Activated naive CD4-positive, alpha-beta T cell treated with anti-CD3 and anti-CD28 coated beads, Interleukin-2, amount 50 U/mL, for 24 hours (primary cell): Measurements from ENCODE around the gene ANKRD35.

Experiments
- H3K27ac Mint-ChIP-seq: one replicate; pipeline ENCODE4 v1.8.0; 2021; ENCODE audit warnings: mild to moderate bottlenecking, mixed read lengths
- H3K27me3 Mint-ChIP-seq: one replicate; pipeline ENCODE4 v1.8.0; 2021; ENCODE audit warnings: mixed read lengths
- H3K36me3 Mint-ChIP-seq: one replicate; pipeline ENCODE4 v1.8.0; 2021; ENCODE audit warnings: mixed read lengths
- H3K4me1 Mint-ChIP-seq: one replicate; pipeline ENCODE4 v1.8.0; 2021; ENCODE audit warnings: mixed read lengths
- H3K4me3 Mint-ChIP-seq: one replicate; pipeline ENCODE4 v1.8.0; 2021; ENCODE audit warnings: mild to moderate bottlenecking, mixed read lengths
- H3K9me3 Mint-ChIP-seq: one replicate; pipeline ENCODE4 v1.8.0; 2021; ENCODE audit warnings: mixed read lengths

The ANKRD35 gene

DNA sequence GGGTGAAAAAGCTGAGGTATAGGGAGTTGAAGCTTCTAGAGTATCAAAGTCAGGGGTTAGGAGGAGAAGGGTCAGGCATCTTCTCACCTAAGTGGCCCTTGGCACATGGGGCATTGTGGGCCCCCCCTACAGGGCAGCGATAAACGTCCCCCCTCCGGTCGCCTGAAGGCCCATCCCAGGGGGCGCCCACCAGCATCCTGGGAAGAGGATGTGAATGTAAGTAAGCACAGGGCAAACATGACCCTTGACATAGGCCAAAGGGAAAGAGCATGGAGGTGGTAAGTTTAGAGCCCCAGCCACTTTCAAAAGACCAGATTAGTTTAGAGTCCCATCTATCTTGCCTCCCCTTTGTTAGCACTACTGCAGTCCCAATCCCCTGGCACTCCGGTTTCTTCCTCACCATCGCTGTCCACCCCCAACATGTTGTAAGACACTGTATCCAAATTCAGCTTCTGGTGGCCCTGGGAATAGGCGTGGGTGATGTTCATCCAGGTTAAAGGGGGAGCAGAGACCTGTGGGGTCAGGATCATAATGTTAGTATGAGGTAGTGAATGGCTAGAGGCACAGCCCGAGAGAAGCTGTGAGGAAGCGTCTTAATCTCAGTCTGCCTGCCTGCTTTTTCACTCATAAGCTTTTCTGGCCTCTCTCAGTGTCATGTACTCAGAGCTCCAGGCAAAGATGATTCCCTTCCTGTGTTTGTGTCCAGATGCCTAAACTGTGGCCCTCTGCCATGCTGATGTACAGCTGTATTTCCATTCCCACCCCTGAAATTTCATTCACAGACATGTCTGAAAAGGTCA, 21.5 kb upstream of the ANKRD35 start:
- Mint-ChIP-seq H3K9me3 (no peaks in the 10 kb centered on the region), H3K27me3 (no peaks in the 10 kb centered on the region), H3K4me1 (peaks cover 6% of the 10 kb centered on the region), H3K27ac (no peak overlapping the region), H3K36me3 (peaks cover 7% of the 10 kb centered on the region), H3K4me3 (no peak overlapping the region)

DNA sequence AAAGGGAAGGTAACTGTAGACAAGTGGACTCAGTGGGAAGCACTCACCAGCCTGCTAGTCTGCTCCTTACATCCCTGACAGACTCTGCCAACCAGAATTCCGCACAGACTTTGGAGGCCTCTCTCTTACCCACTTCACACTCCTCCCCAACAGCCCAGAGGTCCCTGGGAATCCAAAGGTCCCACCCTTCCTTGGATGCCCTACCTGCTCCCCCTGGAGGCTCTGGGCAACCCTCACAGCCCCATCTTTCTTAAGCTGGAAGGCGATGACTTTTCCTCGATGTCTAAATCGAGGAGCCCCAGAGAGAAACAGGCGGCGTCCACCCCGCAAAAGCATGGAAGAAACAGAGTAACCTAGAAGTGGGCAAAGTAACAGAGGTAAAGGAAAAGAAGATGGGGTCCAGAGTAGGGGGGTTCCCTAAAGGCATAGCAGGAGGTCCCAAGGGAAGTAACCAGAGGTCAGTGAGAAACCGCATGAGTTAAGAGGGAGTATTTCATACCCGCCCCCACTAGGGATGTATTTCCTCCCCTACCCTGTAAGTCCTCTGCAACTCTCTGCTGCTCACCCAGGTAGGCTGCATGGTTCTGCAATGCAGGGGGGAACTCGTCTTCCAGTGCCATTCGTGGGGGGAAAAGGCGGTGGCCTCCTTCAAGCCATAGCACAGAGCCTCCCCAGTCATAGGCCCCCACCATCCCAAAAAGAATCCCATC, 15.8 kb upstream of the ANKRD35 start:
- Mint-ChIP-seq H3K27me3 (no peaks in the 10 kb centered on the region), H3K27ac (peak overlapping the region; percentile 43), H3K4me3 (no peak overlapping the region), H3K36me3 (peaks cover 8% of the 10 kb centered on the region), H3K9me3 (no peaks in the 10 kb centered on the region), H3K4me1 (no peaks in the 10 kb centered on the region)

DNA sequence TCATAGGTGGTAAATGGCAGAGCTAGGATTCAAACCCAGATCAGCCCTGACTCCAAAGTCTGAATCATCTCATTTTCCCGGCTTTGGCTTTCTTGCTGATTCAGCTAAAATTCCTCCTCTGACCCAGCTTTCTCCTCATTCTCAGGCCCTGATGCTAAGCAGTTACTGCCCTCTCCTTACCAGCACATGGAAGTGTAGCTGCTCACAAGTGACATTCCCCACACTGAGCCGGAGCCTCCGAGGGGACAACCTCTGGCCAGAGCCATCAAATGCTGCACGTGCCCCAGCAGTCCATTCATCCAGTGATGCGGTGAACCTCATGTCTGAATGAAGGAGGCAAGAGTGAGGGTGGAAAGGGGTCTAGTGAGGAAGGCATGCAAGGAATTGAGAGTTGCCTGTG, 13.1 kb upstream of the ANKRD35 start:
- Mint-ChIP-seq H3K9me3 (no peaks in the 10 kb centered on the region), H3K36me3 (peaks cover 5% of the 10 kb centered on the region), H3K27me3 (no peaks in the 10 kb centered on the region), H3K4me3 (no peak overlapping the region), H3K27ac (no peak overlapping the region), H3K4me1 (no peaks in the 10 kb centered on the region)

DNA sequence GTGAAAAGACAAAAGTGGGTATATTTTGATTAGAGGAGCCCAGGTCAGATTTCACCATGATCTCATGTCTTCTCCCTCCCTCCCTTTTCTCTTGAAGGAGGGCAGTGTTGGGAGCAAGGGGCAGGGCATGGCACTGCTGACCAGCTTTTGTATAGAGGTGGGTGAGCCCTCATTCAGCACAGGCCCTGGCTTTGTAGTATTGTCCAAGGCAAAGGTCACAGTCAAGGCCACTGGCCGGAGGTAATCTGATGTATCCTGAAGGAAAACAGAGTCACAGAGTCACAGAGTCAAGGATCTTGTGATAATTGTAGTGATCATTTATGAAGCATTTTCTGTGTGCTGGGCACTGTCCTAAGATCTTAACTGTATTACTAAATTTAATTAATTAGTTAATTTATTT, 12.3 kb upstream of the ANKRD35 start:
- Mint-ChIP-seq H3K4me1 (no peaks in the 10 kb centered on the region), H3K27me3 (no peaks in the 10 kb centered on the region), H3K9me3 (no peaks in the 10 kb centered on the region), H3K27ac (no peak overlapping the region), H3K4me3 (no peak overlapping the region), H3K36me3 (peaks cover 5% of the 10 kb centered on the region)

DNA sequence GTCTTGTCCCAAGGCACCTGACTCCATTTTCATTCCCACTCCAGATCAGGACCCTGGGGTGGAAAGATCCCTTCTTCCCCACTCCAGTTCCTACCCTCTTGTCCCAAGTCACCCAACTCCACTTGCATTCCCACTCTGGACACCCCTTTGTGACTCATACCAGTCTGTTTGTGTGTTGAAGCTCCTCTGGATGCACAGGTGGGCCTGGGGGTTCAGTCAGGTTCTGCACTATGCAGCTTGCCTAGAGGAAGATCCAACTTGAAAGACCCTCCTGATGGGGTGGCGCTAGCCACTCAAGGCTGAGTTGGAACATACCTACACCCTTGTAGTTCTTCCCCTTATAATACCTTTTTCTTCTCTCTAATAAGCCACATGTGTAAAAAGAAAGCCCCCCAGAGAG, 9.8 kb upstream of the ANKRD35 start:
- Mint-ChIP-seq H3K36me3 (peaks cover 3% of the 10 kb centered on the region), H3K9me3 (no peaks in the 10 kb centered on the region), H3K27me3 (no peaks in the 10 kb centered on the region), H3K4me1 (no peaks in the 10 kb centered on the region), H3K27ac (no peak overlapping the region), H3K4me3 (no peak overlapping the region)

DNA sequence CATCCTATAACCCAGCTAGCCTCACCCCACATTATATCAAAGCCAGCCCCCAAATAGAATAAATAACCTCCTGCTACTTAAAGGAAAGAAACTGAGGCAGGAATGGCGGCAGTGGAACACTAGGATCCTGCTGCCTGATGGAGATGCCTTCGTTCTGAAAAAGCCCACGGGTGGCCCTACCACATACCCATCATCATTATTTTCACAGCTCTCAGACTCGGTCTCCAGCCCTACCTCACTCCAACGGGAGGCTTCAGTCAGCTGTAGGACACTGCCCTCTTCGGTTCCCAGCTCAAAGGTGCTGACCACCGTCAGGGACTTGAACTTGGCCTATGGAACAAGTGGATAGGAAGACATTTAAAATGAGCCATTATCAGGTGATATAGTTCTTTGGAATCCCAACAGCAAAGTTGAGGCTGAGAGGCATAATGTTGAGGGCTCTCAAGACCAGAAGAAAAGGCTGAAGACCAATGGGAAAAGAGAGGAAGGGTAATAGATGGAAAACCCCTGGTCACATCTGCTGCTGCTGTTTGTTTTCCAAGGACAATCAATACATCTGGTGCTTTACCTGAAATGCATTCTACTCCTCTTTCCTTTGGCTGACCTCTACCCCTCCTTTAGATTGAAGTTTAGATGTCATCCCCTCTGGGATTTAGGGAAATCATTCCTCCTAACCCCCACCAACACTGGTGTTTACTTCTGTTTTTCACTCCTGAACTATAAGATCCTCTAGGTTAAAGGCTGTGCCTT, 7.8 kb upstream of the ANKRD35 start:
- H3K9me3 Mint-ChIP-seq = no peaks in the 10 kb centered on the region

DNA sequence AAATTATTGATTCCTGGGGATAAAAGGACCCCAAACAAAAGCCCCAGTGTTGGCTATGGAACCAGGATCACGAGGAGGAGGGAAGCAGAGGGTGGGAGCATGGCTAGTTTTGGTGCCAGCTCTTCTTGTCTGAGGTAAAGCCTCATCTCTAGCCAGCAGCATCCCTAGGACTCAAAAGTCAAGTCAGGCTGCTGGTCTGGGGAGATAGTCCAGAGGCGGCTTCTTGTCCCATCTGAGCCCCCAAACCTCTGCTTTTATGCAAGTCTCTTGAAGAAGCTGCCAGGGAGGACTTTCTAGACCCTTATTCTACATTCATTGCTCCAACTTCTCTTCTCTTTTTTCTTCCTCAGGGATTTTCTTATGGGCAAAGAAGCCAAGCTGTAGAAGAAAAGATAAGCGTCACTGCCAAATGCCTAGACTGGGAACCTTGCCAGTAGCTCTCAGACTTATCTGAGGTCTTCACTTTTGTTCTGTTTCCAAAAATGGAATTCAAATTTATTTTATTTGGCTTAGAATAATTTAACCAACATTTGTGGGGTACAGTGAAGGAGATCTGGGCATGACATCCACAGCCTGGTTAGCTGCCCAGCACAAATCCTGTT, 6.9 kb upstream of the ANKRD35 start:
- H3K4me3 Mint-ChIP-seq = no peak overlapping the region
- no peaks in the 10 kb centered on the region for H3K36me3 Mint-ChIP-seq
- H3K9me3 Mint-ChIP-seq = no peaks in the 10 kb centered on the region
- H3K27ac Mint-ChIP-seq = no peak overlapping the region
- H3K27me3 Mint-ChIP-seq = no peaks in the 10 kb centered on the region
- no peaks in the 10 kb centered on the region for H3K4me1 Mint-ChIP-seq

More for the DNA sequence above, 7.8 kb upstream of the ANKRD35 start:
- Mint-ChIP-seq H3K36me3 (peaks cover 3% of the 10 kb centered on the region), H3K4me3 (no peak overlapping the region), H3K4me1 (no peaks in the 10 kb centered on the region), H3K27me3 (no peaks in the 10 kb centered on the region), H3K27ac (no peak overlapping the region)

DNA sequence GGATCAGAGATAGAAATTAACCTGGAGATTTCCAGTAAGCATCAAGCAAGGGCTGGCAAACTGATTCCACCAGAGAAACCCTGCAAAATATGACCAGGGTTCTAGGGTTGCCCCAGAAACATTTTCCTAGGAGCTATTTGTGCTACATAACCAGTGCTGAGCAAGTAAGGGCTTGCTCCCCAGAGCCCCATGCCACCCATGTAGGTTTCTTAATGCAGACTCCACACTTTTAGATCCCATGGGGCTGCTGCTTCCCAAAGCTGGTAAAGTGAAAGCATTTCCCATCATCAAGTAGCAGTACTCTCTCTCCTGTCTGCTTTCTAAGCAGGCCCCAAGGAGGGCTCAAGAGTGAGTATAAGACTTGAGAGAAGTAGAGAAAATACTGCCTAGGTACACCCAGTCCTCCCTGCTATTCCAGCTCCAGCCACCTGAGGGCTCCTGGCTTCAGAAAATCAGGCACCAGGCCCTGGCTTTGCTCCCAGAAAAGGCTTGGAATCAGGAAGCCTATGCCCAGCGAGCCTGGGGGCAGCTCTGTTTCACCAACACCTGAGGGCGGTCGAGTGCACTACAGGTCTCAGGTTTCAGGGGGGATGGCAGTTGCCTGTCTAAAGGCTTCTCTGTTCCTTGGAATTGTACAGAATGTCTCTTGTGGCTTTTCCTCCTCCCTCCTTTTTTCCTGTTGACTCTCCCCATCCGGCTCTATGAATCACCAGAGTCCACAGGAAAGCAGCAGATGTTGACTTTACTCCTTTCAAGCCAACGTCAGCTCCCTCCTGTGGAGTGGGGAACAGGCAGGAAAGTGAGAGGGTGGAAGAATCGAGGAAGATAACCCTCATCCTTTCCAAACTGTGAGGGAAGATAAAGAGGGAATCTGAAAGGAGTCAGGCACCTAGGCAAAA, 6.2 kb upstream of the ANKRD35 start:
- Mint-ChIP-seq H3K27me3 (no peaks in the 10 kb centered on the region), H3K4me3 (no peak overlapping the region), H3K9me3 (no peaks in the 10 kb centered on the region), H3K27ac (no peak overlapping the region), H3K4me1 (peaks cover 2% of the 10 kb centered on the region), H3K36me3 (no peaks in the 10 kb centered on the region)

DNA sequence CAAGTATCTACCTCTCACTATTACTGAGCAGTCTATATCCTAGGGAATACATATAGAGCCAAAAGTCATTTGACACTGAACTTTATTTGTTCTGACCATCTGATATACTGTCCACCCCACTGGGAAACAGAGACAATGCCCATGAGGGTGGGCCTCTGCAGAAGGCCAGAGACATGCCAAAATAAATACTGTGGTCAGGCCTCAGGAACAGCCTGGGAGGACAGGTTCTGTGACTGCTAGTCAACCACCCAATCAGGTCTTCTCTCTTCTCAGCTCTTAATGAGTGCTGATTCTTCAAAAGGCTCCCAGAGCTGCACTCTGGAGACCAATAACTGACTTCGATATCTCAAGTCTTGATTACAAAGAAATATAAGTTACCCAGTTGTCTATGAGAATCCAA, 5.5 kb upstream of the ANKRD35 start:
- Mint-ChIP-seq H3K27me3 (no peaks in the 10 kb centered on the region), H3K27ac (no peak overlapping the region), H3K4me1 (peaks cover 3% of the 10 kb centered on the region), H3K9me3 (no peaks in the 10 kb centered on the region), H3K36me3 (no peaks in the 10 kb centered on the region), H3K4me3 (no peak overlapping the region)

DNA sequence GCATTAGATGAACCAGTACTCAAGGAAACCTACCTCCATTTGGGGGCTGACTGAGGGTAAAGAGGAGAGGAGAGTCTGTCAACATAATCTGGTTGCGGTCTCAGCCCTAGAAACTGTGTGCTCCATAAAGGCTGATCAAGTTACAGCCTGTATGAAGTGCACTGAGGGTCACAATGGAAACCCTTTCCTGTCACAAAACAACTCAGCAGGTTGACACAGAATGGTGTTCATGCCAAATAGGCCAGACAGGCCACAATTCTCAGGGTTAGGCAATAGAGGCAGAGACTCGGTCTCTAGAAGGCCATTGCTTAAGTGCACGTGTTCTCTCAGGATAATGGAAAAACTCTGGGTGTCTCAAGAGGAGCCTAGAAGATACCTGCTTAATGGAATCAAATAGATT, 4.1 kb upstream of the ANKRD35 start:
- Mint-ChIP-seq H3K9me3 (no peaks in the 10 kb centered on the region), H3K4me1 (peaks cover 12% of the 10 kb centered on the region), H3K4me3 (no peak overlapping the region), H3K36me3 (no peaks in the 10 kb centered on the region), H3K27me3 (peaks cover 5% of the 10 kb centered on the region), H3K27ac (no peak overlapping the region)

DNA sequence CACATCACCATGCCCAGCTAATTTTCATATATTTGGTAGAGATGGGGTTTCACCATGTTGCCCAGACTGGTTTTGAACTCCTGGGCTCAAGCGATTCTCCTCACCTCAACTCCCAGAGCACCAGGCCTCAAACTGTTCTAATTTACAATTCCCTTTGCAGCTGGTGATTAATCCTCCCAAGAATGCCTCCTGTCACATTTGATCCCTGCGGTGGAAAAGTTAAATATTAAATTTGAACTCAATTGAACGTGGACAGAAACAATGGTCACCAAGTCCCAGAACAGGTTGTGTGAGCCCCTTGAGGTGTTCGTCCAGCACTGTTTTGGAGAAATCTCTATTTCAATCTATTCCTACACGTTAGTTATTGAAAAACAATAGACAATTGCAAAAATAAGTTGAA, 2.0 kb upstream of the ANKRD35 start:
- no peaks in the 10 kb centered on the region for H3K36me3 Mint-ChIP-seq
- H3K4me3 Mint-ChIP-seq = peak overlapping the region; percentile 15
- peaks cover 13% of the 10 kb centered on the region for H3K27me3 Mint-ChIP-seq
- no peak overlapping the region for H3K27ac Mint-ChIP-seq
- peaks cover 13% of the 10 kb centered on the region for H3K4me1 Mint-ChIP-seq
- H3K9me3 Mint-ChIP-seq = no peaks in the 10 kb centered on the region

DNA sequence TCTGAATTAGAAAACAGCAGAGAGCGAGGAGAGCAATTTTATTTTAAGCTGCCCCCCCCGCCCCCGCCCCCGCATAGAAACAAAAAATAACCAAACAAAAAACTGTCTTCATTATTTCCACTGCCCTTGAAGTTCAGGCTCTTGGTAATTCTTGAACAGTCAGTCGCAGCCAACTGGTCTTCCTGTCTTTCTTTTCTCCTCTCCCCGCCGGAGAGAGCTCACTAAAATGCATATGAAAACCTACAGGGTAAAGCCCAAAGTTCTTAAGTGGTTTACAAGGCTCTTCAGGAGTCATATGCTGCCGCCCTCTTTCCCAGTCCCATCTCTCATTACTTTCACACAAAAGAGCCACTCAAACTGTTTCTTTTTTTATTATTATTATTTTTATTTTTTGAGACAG, 1.1 kb upstream of the ANKRD35 start:
- Mint-ChIP-seq H3K4me1 (peaks cover 13% of the 10 kb centered on the region), H3K27me3 (peaks cover 13% of the 10 kb centered on the region), H3K36me3 (no peaks in the 10 kb centered on the region), H3K9me3 (no peaks in the 10 kb centered on the region), H3K27ac (no peak overlapping the region), H3K4me3 (peak overlapping the region; percentile 66)

DNA sequence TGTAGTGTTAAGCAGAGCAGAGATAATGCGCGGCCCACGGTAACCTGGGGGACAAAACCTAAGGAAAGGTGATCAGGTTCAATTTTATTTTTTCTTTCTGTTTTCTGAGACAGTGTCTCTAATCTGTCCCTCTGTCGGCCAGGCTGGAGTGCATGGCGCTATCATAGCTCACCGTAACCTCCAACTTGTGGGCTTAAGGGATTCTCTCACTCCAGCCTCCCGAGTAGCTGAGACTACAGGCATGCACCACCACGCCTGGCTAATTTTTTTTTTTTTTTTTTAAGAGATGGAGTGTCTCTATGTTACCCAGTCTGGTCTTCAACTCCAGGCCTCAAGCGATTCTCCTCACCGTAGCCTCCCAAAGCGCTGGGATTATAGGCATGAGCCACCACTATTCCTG, 724 bp upstream of the ANKRD35 start:
- peaks cover 13% of the 10 kb centered on the region for H3K27me3 Mint-ChIP-seq
- no peaks in the 10 kb centered on the region for H3K36me3 Mint-ChIP-seq
- H3K4me1 Mint-ChIP-seq = peaks cover 13% of the 10 kb centered on the region
- H3K4me3 Mint-ChIP-seq = peak overlapping the region; percentile 80
- no peak overlapping the region for H3K27ac Mint-ChIP-seq
- no peaks in the 10 kb centered on the region for H3K9me3 Mint-ChIP-seq

DNA sequence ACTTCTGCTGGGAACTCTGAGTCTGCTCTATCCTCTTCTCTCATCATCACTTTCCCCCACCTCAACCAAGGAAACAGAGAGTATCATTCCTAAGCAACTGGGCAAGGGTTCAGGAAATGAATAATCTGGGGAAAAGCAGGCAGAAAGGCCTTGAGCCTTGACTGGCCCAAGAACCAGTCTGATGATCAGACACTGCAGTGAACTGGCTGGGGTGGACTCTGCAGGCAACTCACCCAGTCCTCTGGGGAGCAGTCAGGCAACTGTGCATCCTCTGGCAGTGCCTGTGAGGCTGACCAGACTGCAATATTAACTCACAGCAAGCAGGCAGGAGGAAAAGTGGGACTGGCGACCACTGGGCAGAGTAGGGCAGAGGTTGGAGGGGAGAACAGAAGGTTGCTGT, 991 bp downstream of the ANKRD35 start:
- Mint-ChIP-seq H3K4me1 (peaks cover 13% of the 10 kb centered on the region), H3K4me3 (peak overlapping the region; percentile 80), H3K27me3 (peaks cover 13% of the 10 kb centered on the region), H3K27ac (no peak overlapping the region), H3K36me3 (no peaks in the 10 kb centered on the region), H3K9me3 (no peaks in the 10 kb centered on the region)

DNA sequence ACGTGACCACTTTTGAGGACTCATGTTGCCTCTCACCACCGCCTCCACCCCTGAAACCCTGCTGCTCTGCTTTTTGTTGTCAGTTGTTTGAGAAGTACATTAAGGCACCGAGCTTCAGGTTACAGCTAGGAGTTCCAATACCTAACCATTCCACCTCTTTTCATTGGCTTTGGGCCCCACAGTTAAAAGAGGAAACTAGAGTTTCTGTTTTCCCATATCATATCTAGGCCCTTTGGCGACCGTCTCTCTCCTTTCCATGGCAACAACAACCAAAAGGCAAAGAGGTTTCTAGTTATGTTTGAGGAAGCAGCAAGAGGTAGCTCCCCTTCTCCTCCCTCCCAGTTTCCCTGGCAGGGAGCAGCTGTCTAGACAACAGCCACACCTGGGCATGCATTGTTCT, 5.9 kb downstream of the ANKRD35 start:
- H3K27ac Mint-ChIP-seq = no peak overlapping the region
- no peaks in the 10 kb centered on the region for H3K36me3 Mint-ChIP-seq
- H3K9me3 Mint-ChIP-seq = no peaks in the 10 kb centered on the region
- peaks cover 2% of the 10 kb centered on the region for H3K4me1 Mint-ChIP-seq
- H3K27me3 Mint-ChIP-seq = peaks cover 8% of the 10 kb centered on the region
- H3K4me3 Mint-ChIP-seq = no peak overlapping the region
